ENCODE results near the gene KIF3C.

- TF ChIP-seq, protein P1, sequence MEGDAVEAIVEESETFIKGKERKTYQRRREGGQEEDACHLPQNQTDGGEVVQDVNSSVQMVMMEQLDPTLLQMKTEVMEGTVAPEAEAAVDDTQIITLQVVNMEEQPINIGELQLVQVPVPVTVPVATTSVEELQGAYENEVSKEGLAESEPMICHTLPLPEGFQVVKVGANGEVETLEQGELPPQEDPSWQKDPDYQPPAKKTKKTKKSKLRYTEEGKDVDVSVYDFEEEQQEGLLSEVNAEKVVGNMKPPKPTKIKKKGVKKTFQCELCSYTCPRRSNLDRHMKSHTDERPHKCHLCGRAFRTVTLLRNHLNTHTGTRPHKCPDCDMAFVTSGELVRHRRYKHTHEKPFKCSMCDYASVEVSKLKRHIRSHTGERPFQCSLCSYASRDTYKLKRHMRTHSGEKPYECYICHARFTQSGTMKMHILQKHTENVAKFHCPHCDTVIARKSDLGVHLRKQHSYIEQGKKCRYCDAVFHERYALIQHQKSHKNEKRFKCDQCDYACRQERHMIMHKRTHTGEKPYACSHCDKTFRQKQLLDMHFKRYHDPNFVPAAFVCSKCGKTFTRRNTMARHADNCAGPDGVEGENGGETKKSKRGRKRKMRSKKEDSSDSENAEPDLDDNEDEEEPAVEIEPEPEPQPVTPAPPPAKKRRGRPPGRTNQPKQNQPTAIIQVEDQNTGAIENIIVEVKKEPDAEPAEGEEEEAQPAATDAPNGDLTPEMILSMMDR (IDR thresholded peaks at IDR 0.05), result no peak
- no peak for TF ChIP-seq POLR2A (IDR thresholded peaks at IDR 0.05)
Measured at GRCh38 chr2:25964891-25965290, 17.4 kb downstream of the KIF3C start.

All from Peyer's patch (tissue), 4 donors.